Omental fat pad (tissue), 4 donors: ENCODE results near the gene NPAS3. TPM values are rescaled to one million over a fixed set of nuclear protein-coding genes. Genes with fewer than 3 reads are reported as not detected.

Experiments
- ATAC-seq: fragments of 150-250 bp; one replicate; pipeline ENCODE4 v1.9.1; 2016; ENCODE audit warnings: mild to moderate bottlenecking, moderate library complexity; ENCODE audit not compliant: low FRiP score
- DNase-seq: peaks from one replicate; pipeline ENCODE4 v3.0.0-alpha.2; 2019; ENCODE audit warnings: low spot score
- CTCF ChIP-seq, 3 donors: fragments of 450-650 bp; IDR thresholded peaks; one replicate each; pipeline ENCODE4 v1.5.1; 2016 to 2017; ENCODE audit warnings: antibody characterized with exemption in 3 of 3, mild to moderate bottlenecking in 3 of 3, moderate library complexity in 2 of 3
- total RNA-seq, 4 donors: library from RNA; depleted of rRNA; stranded (reverse); fragments of >200 nt; gene quantifications; one replicate each; pipeline ENCODE4 v1.1.0, GENCODE V29; 2016

Gene NPAS3
- total RNA-seq, 4 donors from 2014 or later = 0.79 to 6.0 (median 2.5) TPM

- no peak for TF ChIP-seq CTCF (IDR thresholded peaks at IDR 0.05)
- DNase-seq = no peak
- ATAC-seq = no peak
These were observed 748.2 kb downstream of the NPAS3 start for GRCh38 chr14:33686856-33687255.

GRCh38 chr14:33689680-33690079, 751.0 kb downstream of the NPAS3 start:
- ATAC-seq (no peak), DNase-seq (no peak)
- TF ChIP-seq CTCF (IDR thresholded peaks at IDR 0.05) = no peak

GRCh38 chr14:33691907-33692306, 753.2 kb downstream of the NPAS3 start:
- no peak for TF ChIP-seq CTCF (IDR thresholded peaks at IDR 0.05)
- no peak for ATAC-seq
- no peak for DNase-seq

- no peak for ATAC-seq
- no peak for DNase-seq
- TF ChIP-seq CTCF (IDR thresholded peaks at IDR 0.05) = no peak
These were observed 754.1 kb downstream of the NPAS3 start for GRCh38 chr14:33692762-33693161.

GRCh38 chr14:33693237-33693636, 754.6 kb downstream of the NPAS3 start:
- ATAC-seq = no peak
- no peak for DNase-seq
- TF ChIP-seq CTCF (IDR thresholded peaks at IDR 0.05) = no peak

- no peak for ATAC-seq
- DNase-seq = no peak
- no peak for TF ChIP-seq CTCF (IDR thresholded peaks at IDR 0.05)
These were observed 757.5 kb downstream of the NPAS3 start for GRCh38 chr14:33696165-33696564.

GRCh38 chr14:33699300-33699983, 760.8 kb downstream of the NPAS3 start:
- TF ChIP-seq CTCF (IDR thresholded peaks at IDR 0.05) = no peak
- ATAC-seq = no peak
- no peak for DNase-seq
